Metanephros (tissue), 1 donor: ENCODE measurements around the gene CUTC. TPM values are rescaled to one million over a fixed set of nuclear protein-coding genes. Genes with fewer than 3 reads are reported as not detected.

ENCODE experiments used
- total RNA-seq: library from RNA; depleted of rRNA; stranded (reverse); fragments of >200 nt; gene quantifications from one replicate; pipeline ENCODE4 v1.2.3, GENCODE V29; 2014

The CUTC gene
- total RNA-seq: 16.8 TPM

DNA sequence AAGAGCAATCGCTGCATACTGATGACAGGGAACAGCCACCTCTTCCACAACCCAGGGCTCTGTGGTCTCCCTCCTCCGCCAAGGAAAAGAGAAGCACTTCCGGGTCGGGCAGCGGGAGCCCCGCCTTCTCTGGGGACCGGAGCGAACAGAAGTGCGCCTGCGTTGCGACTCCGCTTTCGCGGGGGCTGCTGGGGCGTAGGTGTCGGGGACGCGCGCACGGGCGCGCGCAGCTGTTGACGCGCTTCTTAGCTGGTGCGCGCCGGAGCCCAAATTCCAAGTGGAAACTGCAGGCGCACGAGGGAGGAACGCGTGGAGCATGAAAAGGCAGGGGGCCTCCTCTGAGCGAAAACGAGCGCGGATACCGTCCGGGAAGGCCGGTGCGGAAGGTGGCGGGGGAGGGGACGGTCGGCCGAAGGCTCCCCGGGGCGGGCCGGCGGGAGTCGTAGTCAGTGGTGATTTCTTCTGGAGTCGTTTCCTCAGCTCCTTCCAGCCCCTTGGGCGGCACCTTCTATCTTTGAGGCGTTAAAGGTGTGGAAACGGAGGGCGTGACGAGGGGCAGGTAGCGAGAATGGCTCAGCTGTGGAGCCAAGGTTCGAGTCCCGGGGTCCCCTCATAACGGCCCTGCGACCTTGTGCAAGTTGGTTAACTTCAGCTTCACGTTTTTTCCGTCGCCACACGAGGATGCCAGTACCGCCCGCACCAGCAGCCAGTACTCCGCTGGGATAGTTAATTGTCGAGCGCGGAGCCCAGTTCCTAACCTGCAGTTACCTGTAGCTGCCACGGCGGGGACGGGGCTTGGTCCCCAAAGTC is at the start of gene CUTC, which contains the start of gene COX15:
Gene CUTC, plus strand, starts transcription at position 202 of the 810 bp plus-strand sequence. Its CDS starts 115 bp downstream, at position 317.
Gene COX15, minus strand, starts transcription at position 95 of the 810 bp plus-strand sequence. Its CDS starts 78 bp downstream, at position 17.

GRCh38 chr10:99782447-99783286 is 50.6 kb downstream of the CUTC start, which contains the start of gene ABCC2:
ABCC2 (plus strand) TSS chr10:99782640; CDS start chr10:99782845, 205 bp downstream.

Other genes starting within 250 kb of the CUTC start
- gene NKX2-3, start 199.3 kb upstream of the CUTC start, total RNA-seq: not detected
- 22.9 TPM for gene SLC25A28, start 111.8 kb upstream of the CUTC start, total RNA-seq
- 20.2 TPM for gene ENTPD7, start 72.7 kb upstream of the CUTC start, total RNA-seq
- gene COX15, start 107 bp upstream of the CUTC start, total RNA-seq: 42.6 TPM
- 9.1 TPM for gene ABCC2, start 50.4 kb downstream of the CUTC start, total RNA-seq